Measurements from ENCODE around the gene IDS. TPM values are rescaled to one million over a fixed set of nuclear protein-coding genes. Genes with fewer than 3 reads are reported as not detected.
A peak's percentile ranks its signal among the peaks of the same experiment; 100 is the strongest.

IDS gene
- polyA plus RNA-seq, 1 of the 3 experiments (the other 2 are of a cell fraction) = 78.4 TPM

DNA sequence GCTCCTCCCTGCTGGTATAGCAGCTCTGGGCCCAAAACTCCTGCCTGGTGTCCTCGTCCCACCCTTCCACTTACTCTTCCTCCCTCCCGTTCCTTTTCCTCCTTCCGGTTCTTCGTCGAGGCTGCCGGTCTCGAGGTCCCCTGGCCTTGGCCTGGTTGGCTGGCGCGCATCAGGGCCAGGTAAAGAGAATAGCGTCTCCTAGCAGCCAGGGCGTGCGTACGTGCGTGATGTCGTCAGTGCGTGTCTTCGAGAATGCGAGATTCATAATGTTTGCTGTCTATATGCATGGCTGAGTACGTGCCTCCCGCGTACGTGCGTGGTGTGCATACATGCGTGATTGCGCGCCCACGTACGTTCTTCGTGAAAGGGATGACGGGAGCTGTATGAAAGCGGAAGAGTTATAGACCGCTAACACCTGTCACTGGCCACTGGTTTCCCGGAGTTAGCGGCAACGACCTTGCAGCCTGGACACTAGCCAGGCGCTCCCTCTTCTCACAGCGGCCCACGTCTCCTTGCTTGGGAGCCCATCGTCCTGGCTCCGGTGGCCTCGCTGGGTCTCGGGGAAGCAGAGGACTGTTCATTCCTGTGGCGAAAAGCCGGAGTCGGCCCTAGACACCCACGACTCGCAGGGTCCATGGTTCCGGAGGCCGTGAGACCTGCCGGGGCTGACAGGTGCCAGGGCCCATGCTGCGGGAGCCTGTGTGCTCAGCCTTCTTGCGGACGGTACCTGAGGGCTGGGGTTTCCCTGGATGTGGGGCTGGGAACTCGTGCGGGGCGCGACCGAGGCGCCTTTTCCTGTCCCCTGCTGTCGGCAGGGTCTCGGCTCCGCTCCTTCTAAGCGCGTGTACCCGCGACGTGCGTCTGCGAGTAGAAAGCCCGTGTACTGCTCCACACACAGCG, 35.8 kb upstream of the IDS start, which contains the start of gene EOLA1:
TSS of gene EOLA1 (plus strand) at position 392 of the 900 bp plus-strand sequence. CDS start 4,619 bp downstream, outside the sequence.
- POLR2A ChIA-PET = interaction anchor here (0.6 to 2.7 kb wide), 4 partner anchors 19 to 398 kb away, joined by 3 to 18 read pairs (median 7); partner anchors contain the start of genes EOLA2 and IDS
- no peaks in the 10 kb centered on the region for H3K79me2 ChIP-seq (ENCODE audit: insufficient read depth)
- TF ChIP-seq NRF1 (IDR thresholded peaks at IDR 0.05; ENCODE audit: low read depth, low read length) (peak; percentile 26), MXI1 (IDR thresholded peaks at IDR 0.05; ENCODE audit: low read depth, low read length) (peak; percentile 25), CHD2 (IDR thresholded peaks at IDR 0.05; ENCODE audit: low read length, partially characterized antibody) (peak; percentile 52), ZBTB33 (IDR thresholded peaks at IDR 0.05; ENCODE audit: borderline replicate concordance, low read depth) (no peak), POLR2AphosphoS5 (IDR thresholded peaks at IDR 0.05; ENCODE audit: low read depth, low read length) (0 out of 2 replicates have a peak, but pooled peaks have one; percentile 17), ELF1 (IDR thresholded peaks at IDR 0.05) (peak; percentile 82), EP300 (IDR thresholded peaks at IDR 0.05; ENCODE audit: borderline replicate concordance in 1 of 2, low read depth in 1 of 2, low read length in 1 of 2) (no peak), SIN3A (IDR thresholded peaks at IDR 0.05; ENCODE audit: borderline replicate concordance, low read depth, low read length) (no peak)
- peak; percentile 22 for DNase-seq
- CTCF ChIA-PET = interaction anchor here (0.9 to 1.8 kb wide), 3 partner anchors 29 to 36 kb away, joined by 3 to 5 read pairs (median 5); partner anchors contain the start of gene IDS
- 0 out of 2 replicates have a peak within 1 kb of the TSS, but pooled peaks have one; percentile 54 for H2AFZ ChIP-seq (ENCODE audit: low read depth)
- no peaks in the 10 kb centered on the region for H3K9me2 ChIP-seq
- H4K20me1 ChIP-seq (ENCODE audit: insufficient read depth) = no peaks in the 10 kb centered on the region
- H3K36me3 ChIP-seq (replicated peaks in 1 of 2; ENCODE audit: control insufficient read depth in 1 of 2, insufficient read depth in 2 of 2, low read length in 1 of 2) = no peaks in the 10 kb centered on the region
- WGBS (ENCODE audit: low lambda C conversion rate) = 39% methylated on average over 56 of the region's 71 CpGs
- peaks cover 0 to 7% of the 10 kb centered on the region in 2 experiments; a peak in 1 of 4 replicates for H3K4me1 ChIP-seq (ENCODE audit: control insufficient read depth in 1 of 2, insufficient read depth in 2 of 2, low read depth in 1 of 2, low read length in 1 of 2)
- peak within 1 kb of the TSS; percentile 69 for H3K9ac ChIP-seq
- peak within 1 kb of the TSS; percentile 63 to 73 for H3K4me3 ChIP-seq (ENCODE audit: low read depth in 2 of 2, low read length in 1 of 2)
- H3K9me3 ChIP-seq = no peaks in the 10 kb centered on the region
- H3K27ac ChIP-seq (ENCODE audit: low read depth in 2 of 2, low read length in 1 of 2) = peak within 1 kb of the TSS; percentile 88 to 93
- no peaks in the 10 kb centered on the region for H3K27me3 ChIP-seq (ENCODE audit: insufficient read depth)
- no peaks in the 10 kb centered on the region for H3F3A ChIP-seq (replicated peaks; ENCODE audit: insufficient read depth)
- peak within 1 kb of the TSS; percentile 78 for H3K4me2 ChIP-seq

DNA sequence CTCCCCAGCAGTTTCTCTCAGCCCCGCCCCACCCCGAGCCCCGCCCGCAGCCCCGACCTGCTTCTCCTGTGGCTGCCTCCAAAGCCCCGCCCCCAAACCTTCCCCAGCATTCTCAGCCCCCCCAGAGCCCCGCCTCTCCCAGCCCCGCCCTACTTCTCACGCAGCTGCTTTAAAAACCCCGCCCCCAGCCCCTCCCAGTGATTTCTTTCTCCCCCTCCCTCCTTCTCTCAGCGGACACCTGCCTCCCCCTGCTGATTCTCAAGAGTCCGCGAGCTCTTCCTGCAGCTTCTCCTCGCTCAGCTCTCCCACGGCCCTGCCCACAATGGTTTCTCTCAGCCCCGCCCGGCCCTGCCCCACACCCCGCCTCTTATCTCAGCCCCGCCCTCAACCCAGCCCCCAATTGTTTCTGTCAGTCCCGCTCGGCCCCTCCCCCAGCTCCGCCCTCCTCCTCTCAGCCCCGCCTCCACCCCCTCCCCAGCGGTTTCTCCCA, 35.1 kb upstream of the IDS start:
- Histone ChIP-seq H3K4me2 (peak overlapping the region; percentile 78; the same call in 1 of the 2 replicates), H3K9me2 (no peaks in the 10 kb centered on the region)
- 25% methylated on average over 24 of the region's 24 CpGs for WGBS (ENCODE audit: low lambda C conversion rate)

More for the DNA sequence above, 35.1 kb upstream of the IDS start:
- peak overlapping the region; percentile 88 to 93 for H3K27ac ChIP-seq (ENCODE audit: low read depth in 2 of 2, low read length in 1 of 2)
- POLR2A ChIA-PET = interaction anchor here (0.8 to 2.7 kb wide), 5 partner anchors 12 to 398 kb away, joined by 3 to 18 read pairs (median 7); partner anchors contain the start of genes EOLA2 and IDS
- H3K27me3 ChIP-seq (ENCODE audit: insufficient read depth) = no peaks in the 10 kb centered on the region
- peak; percentile 84 for DNase-seq
- H2AFZ ChIP-seq (ENCODE audit: low read depth) = 0 out of 2 replicates have a peak overlapping the region, but pooled peaks have one; percentile 54
- CTCF ChIA-PET = interaction anchor here (1.0 to 1.8 kb wide), 2 partner anchors 34 to 36 kb away, joined by 3 to 5 read pairs; partner anchors contain the start of gene IDS
- peak overlapping the region; percentile 63 to 73 for H3K4me3 ChIP-seq (ENCODE audit: low read depth in 2 of 2, low read length in 1 of 2)
- H3K9ac ChIP-seq = peak overlapping the region; percentile 69; the same call in 1 of the 2 replicates
- H3K4me1 ChIP-seq (ENCODE audit: control insufficient read depth in 1 of 2, insufficient read depth in 2 of 2, low read depth in 1 of 2, low read length in 1 of 2) = peaks cover 0 to 7% of the 10 kb centered on the region in 2 experiments; a peak in 1 of 4 replicates
- no peak for TF ChIP-seq FOXJ3 (CRISPR knock-in tag; IDR thresholded peaks at IDR 0.05)
- no peak for TF ChIP-seq TCF12 (IDR thresholded peaks at IDR 0.05)
- no peak for TF ChIP-seq MEF2A (IDR thresholded peaks at IDR 0.05; ENCODE audit: borderline replicate concordance, low read depth)
- no peak for TF ChIP-seq EZH2phosphoT487 (IDR thresholded peaks at IDR 0.05; ENCODE audit: borderline replicate concordance, low read depth)
- no peak for TF ChIP-seq MAX (IDR thresholded peaks at IDR 0.05; ENCODE audit: low read depth)
- no peak for TF ChIP-seq GATA2 (CRISPR knock-in tag; IDR thresholded peaks at IDR 0.05)
- no peak for TF ChIP-seq RAD21 (IDR thresholded peaks at IDR 0.05; ENCODE audit: low read length)
- H3K79me2 ChIP-seq (ENCODE audit: insufficient read depth) = no peaks in the 10 kb centered on the region
- H3K36me3 ChIP-seq (replicated peaks in 1 of 2; ENCODE audit: control insufficient read depth in 1 of 2, insufficient read depth in 2 of 2, low read length in 1 of 2) = no peaks in the 10 kb centered on the region
- no peaks in the 10 kb centered on the region for H3F3A ChIP-seq (replicated peaks; ENCODE audit: insufficient read depth)
- no peaks in the 10 kb centered on the region for H3K9me3 ChIP-seq
- no peaks in the 10 kb centered on the region for H4K20me1 ChIP-seq (ENCODE audit: insufficient read depth)

Data from SK-N-SH (cell line).